Gastrocnemius medialis (tissue), 4 donors: ENCODE measurements around the gene MYZAP. TPM values are rescaled to one million over a fixed set of nuclear protein-coding genes. Genes with fewer than 3 reads are reported as not detected.

Source experiments
- ATAC-seq, 2 donors: fragments of 150-250 bp; one replicate each; pipeline ENCODE4 v1.9.1; 2016
- DNase-seq, 2 donors: peaks; one replicate each; pipeline ENCODE4 v3.0.0-alpha.2; 2019
- H3K27ac ChIP-seq, 4 donors: fragments of 200-600 bp; sonication (generic); 1 replicate in 1 of 4; 2 replicates in 3 of 4; pipeline ENCODE4 v1.5.1; 2016 to 2018; ENCODE audit warnings: mild to moderate bottlenecking in 2 of 4, moderate library complexity in 1 of 4
- H3K27me3 ChIP-seq, 3 donors: fragments of 200-600 bp; sonication (generic) in 2 of 3; 1 replicate in 1 of 3; 2 replicates in 2 of 3; pipeline versions ENCODE4 v1.5.1 to v1.6.0; 2016 to 2019; ENCODE audit warnings: mild to moderate bottlenecking in 1 of 3, moderate library complexity in 1 of 3
- H3K36me3 ChIP-seq, 2 donors: fragments of 200-600 bp; sonication (generic) in 1 of 2; one replicate each; pipeline ENCODE4 v1.5.1; 2017 to 2018
- H3K4me1 ChIP-seq, 2 donors: fragments of 200-600 bp; sonication (generic) in 1 of 2; one replicate each; pipeline ENCODE4 v1.5.1; 2016 to 2017; ENCODE audit warnings: mild to moderate bottlenecking in 2 of 2
- H3K4me3 ChIP-seq, 4 donors: fragments of 200-600 bp; sonication (generic) in 3 of 4; 1 replicate in 1 of 4; 2 replicates in 3 of 4; pipeline ENCODE4 v1.5.1; 2016 to 2019; ENCODE audit warnings: mild to moderate bottlenecking in 2 of 4
- H3K9me3 ChIP-seq, 3 donors: fragments of 200-600 bp; sonication (generic) in 2 of 3; 1 replicate in 1 of 3; 2 replicates in 2 of 3; pipeline ENCODE4 v1.5.1; 2016 to 2019
- POLR2A ChIP-seq, 2 donors: fragments of 450-650 bp; IDR thresholded peaks; one replicate each; pipeline ENCODE4 v1.6.1; 2017; ENCODE audit warnings: antibody characterized with exemption in 2 of 2, mild to moderate bottlenecking in 2 of 2, moderate library complexity in 2 of 2
- in situ Hi-C, 4 donors: fragments of 200-750 bp; cut with MboI; loops; one replicate each; pipeline versions ENCODE4 v1.15.0 to v1.8.0; 2017; ENCODE audit warnings: low sequenced_read_pairs in 4 of 4
- intact Hi-C: fragments of 100-400 bp; cut with DNase I; formaldehyde crosslinking; loops from one replicate; pipeline ENCODE4 v1.15.1; 2023; ENCODE audit warnings: low total_unique reads
- total RNA-seq, 4 donors: library from RNA; depleted of rRNA; stranded (reverse); fragments of >200 nt; gene quantifications; one replicate each; pipeline versions ENCODE4 v1.1.0 to v1.2.3, GENCODE V29; 2016
- TF ChIP-seq, protein P1 (sequence below), 5 experiments: fragments of 450-650 bp in 3 of 5; fragments of 200-600 bp in 2 of 5; sonication (generic) in 2 of 5; IDR thresholded peaks in 4 of 5; conservative IDR thresholded peaks in 1 of 5; 1 replicate in 4 of 5; 2 replicates in 1 of 5; pipeline ENCODE4 v1.5.1; 2016 to 2019; ENCODE audit warnings: antibody characterized with exemption in 5 of 5, mild to moderate bottlenecking in 3 of 5, moderate library complexity in 3 of 5

Gene MYZAP
- total RNA-seq, 4 donors from 2014 or later: 1.3 to 9.4 (median 1.4) TPM

DNA sequence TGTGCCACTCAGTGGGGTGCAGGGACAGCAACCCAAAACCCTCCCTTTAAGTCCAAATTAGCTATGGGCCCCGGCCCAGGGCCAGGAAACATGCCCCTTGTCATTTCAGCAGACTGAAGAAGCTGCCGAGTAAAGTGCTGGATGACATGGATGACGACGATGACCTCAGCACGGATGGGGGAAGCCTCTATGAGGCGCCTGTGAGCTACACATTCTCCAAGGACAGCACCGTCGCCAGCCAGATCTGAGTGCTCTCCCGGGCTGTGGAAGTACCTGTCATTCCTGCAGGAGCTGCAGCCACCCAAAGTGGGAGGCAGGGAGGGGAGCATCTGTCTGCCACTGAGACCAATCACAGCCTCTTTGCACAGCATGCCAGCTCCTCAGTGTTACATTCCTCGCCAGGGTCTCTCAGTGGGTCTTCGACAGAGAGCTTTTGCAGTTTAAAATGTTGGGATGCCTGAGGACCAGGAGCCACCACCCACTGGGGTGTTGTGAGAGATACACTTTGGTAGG, 44.4 kb upstream of the MYZAP start:
- intact Hi-C loops (no loop called here), in situ Hi-C loops (loop anchor here in 3 of 4 donors (25.0 kb wide), 2 partner anchors 410 to 1060 kb away; no protein-coding TSS in a partner anchor)
- DNase-seq: no peak
- Histone ChIP-seq H3K27me3 (no peaks in the 10 kb centered on the region), H3K4me3 (no peak overlapping the region), H3K27ac (no peak overlapping the region), H3K9me3 (no peaks in the 10 kb centered on the region), H3K4me1 (peaks cover 13 to 21% of the 10 kb centered on the region in 2 donors), H3K36me3 (no peaks in the 10 kb centered on the region)
- no peak for TF ChIP-seq POLR2A (IDR thresholded peaks at IDR 0.05)
- TF ChIP-seq, protein P1, sequence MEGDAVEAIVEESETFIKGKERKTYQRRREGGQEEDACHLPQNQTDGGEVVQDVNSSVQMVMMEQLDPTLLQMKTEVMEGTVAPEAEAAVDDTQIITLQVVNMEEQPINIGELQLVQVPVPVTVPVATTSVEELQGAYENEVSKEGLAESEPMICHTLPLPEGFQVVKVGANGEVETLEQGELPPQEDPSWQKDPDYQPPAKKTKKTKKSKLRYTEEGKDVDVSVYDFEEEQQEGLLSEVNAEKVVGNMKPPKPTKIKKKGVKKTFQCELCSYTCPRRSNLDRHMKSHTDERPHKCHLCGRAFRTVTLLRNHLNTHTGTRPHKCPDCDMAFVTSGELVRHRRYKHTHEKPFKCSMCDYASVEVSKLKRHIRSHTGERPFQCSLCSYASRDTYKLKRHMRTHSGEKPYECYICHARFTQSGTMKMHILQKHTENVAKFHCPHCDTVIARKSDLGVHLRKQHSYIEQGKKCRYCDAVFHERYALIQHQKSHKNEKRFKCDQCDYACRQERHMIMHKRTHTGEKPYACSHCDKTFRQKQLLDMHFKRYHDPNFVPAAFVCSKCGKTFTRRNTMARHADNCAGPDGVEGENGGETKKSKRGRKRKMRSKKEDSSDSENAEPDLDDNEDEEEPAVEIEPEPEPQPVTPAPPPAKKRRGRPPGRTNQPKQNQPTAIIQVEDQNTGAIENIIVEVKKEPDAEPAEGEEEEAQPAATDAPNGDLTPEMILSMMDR (IDR thresholded peaks at IDR 0.05 in 4 of 5, conservative IDR thresholded peaks at IDR 0.05 in 1 of 5): no peak
- no peak for ATAC-seq

DNA sequence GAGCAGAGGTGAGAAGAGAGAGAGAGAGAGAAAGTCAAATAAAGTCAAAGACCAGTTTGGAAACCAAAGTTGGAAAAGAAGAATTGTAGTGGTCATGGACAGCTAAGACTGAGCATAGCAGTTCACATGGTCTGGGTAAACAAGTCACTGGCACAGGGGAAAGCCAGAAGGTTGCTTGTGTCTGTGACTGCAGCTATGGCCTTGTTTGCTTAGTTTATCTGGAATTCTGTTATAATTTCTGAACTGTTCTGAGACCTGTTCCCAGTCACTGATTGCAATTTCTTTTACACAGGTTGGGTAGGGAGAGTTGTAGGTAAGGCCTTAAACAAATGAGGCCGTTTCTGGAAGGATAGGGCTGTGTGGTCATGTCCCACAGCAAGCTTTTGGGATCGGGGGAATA, 43.4 kb upstream of the MYZAP start:
- intact Hi-C loops (no loop called here), in situ Hi-C loops (loop anchor here in 3 of 4 donors (25.0 kb wide), 2 partner anchors 411 to 1061 kb away; no protein-coding TSS in a partner anchor)
- TF ChIP-seq POLR2A (IDR thresholded peaks at IDR 0.05): no peak
- TF ChIP-seq, protein P1 (IDR thresholded peaks at IDR 0.05 in 4 of 5, conservative IDR thresholded peaks at IDR 0.05 in 1 of 5): no peak
- Histone ChIP-seq H3K9me3 (no peaks in the 10 kb centered on the region), H3K27me3 (no peaks in the 10 kb centered on the region), H3K4me3 (no peak overlapping the region), H3K4me1 (peaks cover 13 to 21% of the 10 kb centered on the region in 2 donors), H3K27ac (no peak overlapping the region), H3K36me3 (no peaks in the 10 kb centered on the region)
- DNase-seq: no peak
- no peak for ATAC-seq

GRCh38 chr15:57548835-57549234, 42.9 kb upstream of the MYZAP start:
- intact Hi-C loops: no loop called here
- DNase-seq (no peak), ATAC-seq (no peak)
- H3K36me3 ChIP-seq: no peaks in the 10 kb centered on the region
- TF ChIP-seq, protein P1 (IDR thresholded peaks at IDR 0.05 in 4 of 5, conservative IDR thresholded peaks at IDR 0.05 in 1 of 5): no peak
- no peak for TF ChIP-seq POLR2A (IDR thresholded peaks at IDR 0.05)
- no peak overlapping the region for H3K4me3 ChIP-seq
- no peaks in the 10 kb centered on the region for H3K9me3 ChIP-seq
- in situ Hi-C loops: loop anchor here in 3 of 4 donors (25.0 kb wide), 2 partner anchors 412 to 1062 kb away; no protein-coding TSS in a partner anchor
- no peaks in the 10 kb centered on the region for H3K27me3 ChIP-seq
- peaks cover 13 to 21% of the 10 kb centered on the region in 2 donors for H3K4me1 ChIP-seq
- peak overlapping the region in 2 of 4 donors; percentile 71 to 83 for H3K27ac ChIP-seq

GRCh38 chr15:57549935-57550334, 41.8 kb upstream of the MYZAP start:
- TF ChIP-seq, protein P1 (IDR thresholded peaks at IDR 0.05 in 4 of 5, conservative IDR thresholded peaks at IDR 0.05 in 1 of 5): no peak
- TF ChIP-seq POLR2A (IDR thresholded peaks at IDR 0.05): no peak
- no peaks in the 10 kb centered on the region for H3K36me3 ChIP-seq
- ATAC-seq (peak; percentile 98), DNase-seq (peak; percentile 46 to 80)
- H3K9me3 ChIP-seq: no peaks in the 10 kb centered on the region
- no peak overlapping the region for H3K4me3 ChIP-seq
- intact Hi-C loops: loop anchor here (10.0 kb wide), 1 partner anchor 515 kb away; the partner anchor contains the start of gene ALDH1A2
- in situ Hi-C loops: loop anchor here (10.0 to 25.0 kb wide), 7 partner anchors 95 to 1063 kb away; partner anchors contain the start of gene ALDH1A2 (in 1 of the 4)
- H3K27me3 ChIP-seq: no peaks in the 10 kb centered on the region
- H3K27ac ChIP-seq: peak overlapping the region; percentile 71 to 84 (median 78)
- peaks cover 21 to 27% of the 10 kb centered on the region in 2 donors for H3K4me1 ChIP-seq
